ENCODE data around the gene ATG10. TPM values are rescaled to one million over a fixed set of nuclear protein-coding genes. Genes with fewer than 3 reads are reported as not detected.

The ATG10 gene
- total and polyA plus RNA-seq, 2 of the 13 experiments (the other 11 are each of a cell fraction or from before 2014, with no cell fraction given) = 2.0 to 5.7 TPM

DNA sequence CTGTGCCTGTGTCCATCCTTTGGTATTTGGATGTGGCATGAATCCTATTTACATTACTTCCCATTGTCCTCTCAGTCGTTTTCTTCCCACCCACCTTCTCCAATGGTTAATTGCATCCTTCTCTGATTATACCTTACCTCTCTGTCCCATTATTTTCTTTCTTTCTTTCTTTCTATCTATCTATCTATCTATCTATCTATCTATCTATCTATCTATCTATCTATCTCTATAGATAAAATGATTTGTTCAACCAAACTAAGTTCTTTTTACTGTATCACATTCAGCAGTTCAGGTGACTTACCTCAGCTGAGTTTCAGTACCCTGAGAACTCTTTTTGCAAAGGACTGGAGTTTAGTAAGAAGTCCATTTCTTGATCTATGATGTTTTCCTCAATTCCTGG lies 225.7 kb downstream of the ATG10 start:
- intact Hi-C loops (cut with micrococcal nuclease; ENCODE audit: unreplicated experiment) = no loop called here
- Histone ChIP-seq H3K27me3 (ENCODE audit: control insufficient read depth in 1 of 2, insufficient read depth in 2 of 2, low read length in 2 of 2) (no peaks in the 10 kb centered on the region), H3K27ac (ENCODE audit: extremely low read length, insufficient read depth, low read length) (no peak overlapping the region), H3K36me3 (replicated peaks in 1 of 2; ENCODE audit: control insufficient read depth in 1 of 2, insufficient read depth in 2 of 2, low read length in 2 of 2) (no peaks in the 10 kb centered on the region), H3K9ac (ENCODE audit: insufficient read depth, low read depth, low read length) (no peak overlapping the region), H3K4me2 (ENCODE audit: low read depth, low read length) (no peak overlapping the region), H2AFZ (ENCODE audit: low read length) (no peak overlapping the region), H3K79me2 (ENCODE audit: insufficient read depth, low read length) (no peaks in the 10 kb centered on the region), H3K9me3 (ENCODE audit: low read length) (no peaks in the 10 kb centered on the region), H4K20me1 (ENCODE audit: insufficient read depth, low read length) (no peaks in the 10 kb centered on the region), H3K4me1 (ENCODE audit: insufficient read depth, low read length) (no peaks in the 10 kb centered on the region), H3K4me3 (replicated peaks in 1 of 3; ENCODE audit: insufficient read depth in 1 of 3, low read depth in 2 of 3, low read length in 3 of 3) (no peak overlapping the region)
- BruUV-seq (replicated peaks) = no TSS peak
- 6% methylated on average over 1 of the region's 1 CpG for WGBS (ENCODE audit: low lambda C conversion rate)
- ChIA-PET POLR2A (no interaction called here), CTCF (ENCODE audit: low intra/inter-chr PET ratio, low total read pairs) (no interaction called here)
- no peak for ATAC-seq
- FAIRE-seq = no peak
- in situ Hi-C loops (cut with HindIII; ENCODE audit: extremely low pct_ligation_motif_present, low pct_unique_long_range_greater_than_20kb) = no loop called here
- no peak for TF ChIP-seq ELF4 (CRISPR knock-in tag; IDR thresholded peaks at IDR 0.05; ENCODE audit: borderline replicate concordance)
- TF ChIP-seq, protein P1, sequence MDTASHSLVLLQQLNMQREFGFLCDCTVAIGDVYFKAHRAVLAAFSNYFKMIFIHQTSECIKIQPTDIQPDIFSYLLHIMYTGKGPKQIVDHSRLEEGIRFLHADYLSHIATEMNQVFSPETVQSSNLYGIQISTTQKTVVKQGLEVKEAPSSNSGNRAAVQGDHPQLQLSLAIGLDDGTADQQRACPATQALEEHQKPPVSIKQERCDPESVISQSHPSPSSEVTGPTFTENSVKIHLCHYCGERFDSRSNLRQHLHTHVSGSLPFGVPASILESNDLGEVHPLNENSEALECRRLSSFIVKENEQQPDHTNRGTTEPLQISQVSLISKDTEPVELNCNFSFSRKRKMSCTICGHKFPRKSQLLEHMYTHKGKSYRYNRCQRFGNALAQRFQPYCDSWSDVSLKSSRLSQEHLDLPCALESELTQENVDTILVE (CRISPR knock-in tag; IDR thresholded peaks at IDR 0.05) = no peak
- no peak for TF ChIP-seq ZNF496 (CRISPR knock-in tag; IDR thresholded peaks at IDR 0.05; ENCODE audit: insufficient replicate concordance)
- no peak for TF ChIP-seq FOXC1 (CRISPR knock-in tag; IDR thresholded peaks at IDR 0.05; ENCODE audit: borderline replicate concordance)
- no peak for TF ChIP-seq NFIC (IDR thresholded peaks at IDR 0.05; ENCODE audit: low read length)
- no peak for TF ChIP-seq ZNF296 (CRISPR knock-in tag; conservative IDR thresholded peaks at IDR 0.05)
- TF ChIP-seq, protein P2, sequence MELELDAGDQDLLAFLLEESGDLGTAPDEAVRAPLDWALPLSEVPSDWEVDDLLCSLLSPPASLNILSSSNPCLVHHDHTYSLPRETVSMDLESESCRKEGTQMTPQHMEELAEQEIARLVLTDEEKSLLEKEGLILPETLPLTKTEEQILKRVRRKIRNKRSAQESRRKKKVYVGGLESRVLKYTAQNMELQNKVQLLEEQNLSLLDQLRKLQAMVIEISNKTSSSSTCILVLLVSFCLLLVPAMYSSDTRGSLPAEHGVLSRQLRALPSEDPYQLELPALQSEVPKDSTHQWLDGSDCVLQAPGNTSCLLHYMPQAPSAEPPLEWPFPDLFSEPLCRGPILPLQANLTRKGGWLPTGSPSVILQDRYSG (CRISPR knock-in tag; IDR thresholded peaks at IDR 0.05) = no peak
- no peak for TF ChIP-seq HMG20B (CRISPR knock-in tag; conservative IDR thresholded peaks at IDR 0.05)
- TF ChIP-seq CHCHD3 (CRISPR knock-in tag; IDR thresholded peaks at IDR 0.05) = no peak
- no peak for TF ChIP-seq MEIS1 (CRISPR knock-in tag; IDR thresholded peaks at IDR 0.05; ENCODE audit: borderline replicate concordance)
- TF ChIP-seq ZNF20 (CRISPR knock-in tag; IDR thresholded peaks at IDR 0.05) = no peak
- DNase-seq (ENCODE audit: low spot score) = no peak
